ENCODE measurements around the gene ANKRD53.

Gene ANKRD53

GRCh38 chr2:70967189-70967588 is 11.2 kb upstream of the ANKRD53 start:
- DNase-seq, result no peak

- no peak for DNase-seq
Observed at GRCh38 chr2:70974592-70974991, 3.8 kb upstream of the ANKRD53 start.

GRCh38 chr2:70975237-70975636 is 3.2 kb upstream of the ANKRD53 start:
- DNase-seq, result no peak

- no peak for DNase-seq
Observed at GRCh38 chr2:70977605-70978205, 725 bp upstream of the ANKRD53 start.

- no peak for DNase-seq
Observed at GRCh38 chr2:70979180-70979488, 704 bp downstream of the ANKRD53 start.

- DNase-seq, result no peak
Observed at GRCh38 chr2:70979626-70980025, 1.2 kb downstream of the ANKRD53 start.

- DNase-seq, result no peak
Observed at GRCh38 chr2:70981421-70981820, 3.0 kb downstream of the ANKRD53 start.

GRCh38 chr2:70981866-70982810 is 3.7 kb downstream of the ANKRD53 start:
- DNase-seq, result no peak

GRCh38 chr2:70982971-70983370 is 4.5 kb downstream of the ANKRD53 start:
- no peak for DNase-seq

GRCh38 chr2:70983506-70984227 is 5.2 kb downstream of the ANKRD53 start:
- DNase-seq, result no peak

GRCh38 chr2:70984228-70984575 is 5.8 kb downstream of the ANKRD53 start:
- no peak for DNase-seq

- DNase-seq, result no peak
Observed at GRCh38 chr2:70984576-70985282, 6.3 kb downstream of the ANKRD53 start.

GRCh38 chr2:70985283-70985688 is 6.9 kb downstream of the ANKRD53 start:
- DNase-seq, result no peak

GRCh38 chr2:70985956-70986355 is 7.5 kb downstream of the ANKRD53 start:
- DNase-seq, result no peak

- DNase-seq, result no peak
Observed at GRCh38 chr2:70986499-70987189, 8.2 kb downstream of the ANKRD53 start.

GRCh38 chr2:70987386-70987785 is 9.0 kb downstream of the ANKRD53 start:
- no peak for DNase-seq

GRCh38 chr2:70988151-70988550 is 9.7 kb downstream of the ANKRD53 start:
- DNase-seq, result no peak

GRCh38 chr2:70988726-70989648 is 10.6 kb downstream of the ANKRD53 start:
- no peak for DNase-seq

GRCh38 chr2:70990216-70990615 is 11.8 kb downstream of the ANKRD53 start:
- DNase-seq, result no peak

GRCh38 chr2:70991142-70991541 is 12.7 kb downstream of the ANKRD53 start:
- no peak for DNase-seq

GRCh38 chr2:70991742-70992141 is 13.3 kb downstream of the ANKRD53 start:
- DNase-seq, result no peak
